GM18526 (cell line): ENCODE measurements around the gene FAAP20.

Experiments
- POLR2A ChIP-seq: IDR thresholded peaks from 3 replicates; pipeline ENCODE4 v1.6.1; 2011; ENCODE audit not compliant: insufficient read length; ENCODE audit errors: extremely low read depth

FAAP20 gene

GRCh38 chr1:2221271-2221670 is 26.7 kb upstream of the FAAP20 start:
- TF ChIP-seq POLR2A, result no peak

DNA sequence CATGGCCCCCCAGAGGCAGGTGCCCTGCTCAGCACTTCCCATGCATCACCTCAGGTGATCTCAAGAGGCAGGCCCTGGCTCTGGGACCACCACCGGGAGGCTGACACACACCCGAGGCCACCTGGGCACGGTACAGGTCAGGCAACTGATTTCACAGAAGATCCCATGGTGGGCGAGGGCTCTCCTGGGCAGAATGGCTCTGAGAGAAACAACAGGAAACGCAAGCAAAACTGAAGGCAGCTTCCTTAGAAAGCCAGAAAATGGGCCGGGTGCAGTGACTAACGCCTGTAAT is 22.1 kb upstream of the FAAP20 start:
- TF ChIP-seq POLR2A, result no peak

DNA sequence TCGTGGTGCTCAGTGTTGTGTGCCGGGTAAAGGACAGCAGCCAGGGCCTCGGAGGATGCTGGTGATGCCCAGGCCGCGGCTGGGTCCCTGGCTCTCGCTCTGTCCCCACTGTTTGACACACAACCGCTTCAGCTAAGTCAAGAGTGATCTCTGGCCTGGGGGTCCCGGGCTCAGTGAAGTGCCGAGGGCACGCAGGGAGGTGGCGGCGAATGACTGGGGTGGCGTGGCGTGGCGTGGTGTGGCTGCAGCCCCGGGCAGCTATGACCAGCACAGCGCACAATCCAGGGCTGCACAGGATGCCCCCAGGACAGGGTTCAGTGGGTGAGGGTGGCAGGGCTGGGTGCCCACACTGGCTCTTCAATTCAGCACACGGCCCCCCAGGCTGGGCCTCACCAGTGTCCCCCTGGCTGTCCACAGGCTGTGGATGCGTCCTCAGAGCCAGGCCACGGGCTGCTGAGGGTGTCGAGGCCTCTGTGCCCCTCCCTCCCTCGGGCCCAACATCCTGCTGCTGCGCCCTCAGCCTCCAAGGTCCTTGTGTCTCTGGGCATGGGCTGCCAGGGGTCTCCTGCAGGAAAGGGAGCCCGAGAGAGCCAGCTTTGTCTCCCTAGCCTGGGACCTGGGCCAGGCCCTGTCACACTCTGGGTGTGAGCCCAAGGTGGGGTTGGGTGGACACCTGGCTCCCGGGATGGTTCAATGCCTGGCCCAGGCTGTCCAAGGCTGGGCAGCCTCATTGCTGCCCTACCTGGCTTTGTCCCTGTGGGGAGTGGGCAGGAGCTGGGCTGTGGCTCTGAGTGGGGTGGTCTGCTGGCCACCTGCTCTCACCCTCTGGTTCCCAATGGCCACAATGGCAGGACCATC is 21.6 kb upstream of the FAAP20 start:
- no peak for TF ChIP-seq POLR2A

- TF ChIP-seq POLR2A, result no peak
Observed at GRCh38 chr1:2215329-2215728, 20.8 kb upstream of the FAAP20 start.

DNA sequence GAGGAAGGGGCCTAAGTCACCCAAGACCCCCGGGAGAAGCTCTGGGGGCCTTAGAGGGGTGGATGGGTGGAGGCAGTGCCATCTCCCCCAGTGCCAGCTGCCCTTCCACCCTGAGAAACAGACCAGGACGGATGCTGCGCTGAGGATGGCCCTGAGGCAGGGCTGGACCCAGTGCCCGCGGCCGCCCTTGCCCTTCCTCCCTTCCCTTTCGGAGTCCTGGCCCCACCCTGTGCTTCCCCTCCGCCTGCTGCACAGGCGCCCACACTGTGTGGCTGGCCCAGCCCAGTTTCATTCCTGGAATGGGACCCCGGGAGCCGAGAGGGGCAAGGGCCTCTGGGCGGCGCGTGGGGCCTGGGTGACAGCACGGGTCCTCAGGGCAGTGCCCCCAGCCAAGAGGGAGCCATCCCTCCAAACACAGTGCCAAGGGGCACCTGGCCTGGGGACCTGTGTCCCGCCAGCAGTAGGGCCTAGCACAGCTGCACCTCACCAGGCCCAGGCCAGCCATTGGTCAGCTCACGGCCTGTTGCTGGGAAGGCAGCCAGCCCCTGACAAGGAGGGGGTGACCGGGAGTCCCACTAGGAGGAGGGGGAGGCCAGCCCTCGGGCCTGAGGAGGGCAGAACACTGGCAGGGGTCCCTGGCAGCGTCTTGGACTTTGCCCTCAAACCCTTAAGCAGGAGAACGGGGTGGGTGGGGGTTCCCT is 20.1 kb upstream of the FAAP20 start:
- TF ChIP-seq POLR2A, result no peak

DNA sequence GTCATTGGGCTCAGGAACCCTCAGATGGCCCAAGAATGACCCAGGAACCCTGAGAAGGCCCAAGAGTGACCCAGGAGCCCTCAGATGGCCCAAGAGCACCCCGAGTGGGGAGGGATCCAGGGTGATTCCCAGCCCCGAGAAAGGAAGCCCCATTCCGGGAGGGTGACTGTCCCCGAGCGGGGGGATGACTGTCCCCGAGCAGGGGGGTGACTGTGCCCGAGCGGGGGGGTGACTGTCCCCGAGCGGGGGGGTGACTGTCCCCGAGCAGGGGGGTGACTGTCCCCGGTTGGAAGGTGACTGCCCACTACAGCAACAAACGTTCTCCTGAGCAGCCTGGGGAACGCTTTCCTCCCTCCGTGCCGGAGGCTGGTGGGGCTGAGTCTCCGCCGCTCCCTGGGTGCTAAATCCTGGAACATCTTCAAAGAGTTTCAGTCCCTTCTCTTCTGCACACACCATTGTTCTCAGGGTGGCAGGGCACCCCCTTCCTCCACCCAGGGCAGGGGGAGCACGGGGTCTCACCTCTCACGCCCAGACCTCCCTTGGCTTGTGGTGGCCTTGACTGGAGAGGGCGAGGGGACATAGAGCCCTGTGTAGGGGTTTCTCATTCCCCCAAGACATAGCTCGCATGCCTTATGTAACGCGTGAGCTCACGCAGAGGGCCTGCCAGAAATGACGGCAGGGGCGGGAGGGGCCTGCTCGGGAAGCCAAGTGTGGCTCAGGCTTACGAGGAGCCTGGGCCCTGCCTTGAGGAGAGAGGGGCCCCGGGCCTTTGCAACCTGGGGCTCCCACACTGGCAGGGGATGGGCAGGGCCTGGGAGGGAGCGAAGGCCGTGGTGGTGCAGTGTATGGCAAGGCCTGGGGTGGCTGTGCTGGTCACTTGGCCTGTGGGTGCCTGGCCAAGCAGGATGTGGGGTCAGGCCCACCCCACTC is 19.3 kb upstream of the FAAP20 start:
- no peak for TF ChIP-seq POLR2A

DNA sequence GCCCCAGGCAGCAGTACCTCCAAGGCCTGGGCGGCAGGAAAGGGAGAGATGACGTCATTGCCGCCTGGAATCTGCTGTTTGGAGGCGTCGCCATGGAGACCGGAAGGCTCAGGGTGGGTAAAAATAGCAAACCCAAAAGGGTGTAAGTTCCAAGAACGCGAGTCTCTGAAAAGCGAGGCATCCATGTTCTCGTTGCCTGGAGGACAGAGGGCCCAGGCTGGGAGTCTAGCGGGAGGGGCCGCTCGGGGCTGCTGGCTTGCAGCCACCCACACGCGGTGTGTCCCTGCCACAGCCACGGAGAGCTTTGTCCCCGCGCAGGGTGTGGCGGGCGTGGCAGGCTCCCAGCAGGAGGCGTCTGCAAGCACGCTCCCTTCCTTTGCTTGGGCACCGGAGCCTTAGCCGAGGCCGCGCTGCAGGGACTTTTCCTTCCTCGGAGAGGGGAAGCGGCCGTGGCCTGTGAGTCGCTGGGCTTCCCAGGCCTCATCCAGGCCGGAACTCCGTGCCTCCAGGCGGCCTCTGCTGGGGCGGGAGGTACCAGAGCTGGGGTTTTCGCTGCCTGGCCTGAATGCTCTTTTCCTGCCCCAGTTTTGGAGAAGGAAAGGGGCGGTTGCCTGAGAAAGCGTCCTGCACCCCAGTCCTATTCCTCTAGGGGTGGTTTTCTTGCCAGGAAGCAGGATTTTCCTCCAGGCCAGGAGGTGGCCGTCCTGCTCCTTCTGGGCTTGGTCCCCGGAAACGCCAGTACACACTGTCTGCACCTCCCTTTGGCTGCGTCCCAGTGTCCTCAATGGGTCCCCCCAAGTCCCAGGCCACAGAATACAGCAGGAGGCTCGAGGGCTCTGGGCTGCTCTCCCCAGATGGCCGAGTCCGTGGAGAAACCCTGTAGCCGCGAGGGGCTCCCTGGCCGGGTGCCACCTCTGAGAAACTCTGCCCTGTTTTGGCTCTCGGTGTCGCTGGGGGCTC is 18.2 kb upstream of the FAAP20 start:
- no peak for TF ChIP-seq POLR2A

DNA sequence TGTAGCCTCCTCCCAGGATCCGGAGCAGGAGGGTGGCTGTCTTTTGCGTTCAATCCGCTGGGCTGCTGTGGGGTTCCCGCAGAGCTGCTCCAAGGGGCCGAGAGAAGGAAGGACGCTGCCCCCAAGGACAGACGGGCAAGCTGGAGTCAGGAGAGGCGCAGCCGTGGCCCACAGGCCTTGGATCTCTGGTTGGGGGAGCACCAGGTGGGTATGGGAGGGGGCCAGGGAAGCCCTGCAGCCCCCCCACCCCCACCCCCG is 17.6 kb upstream of the FAAP20 start:
- TF ChIP-seq POLR2A, result no peak

DNA sequence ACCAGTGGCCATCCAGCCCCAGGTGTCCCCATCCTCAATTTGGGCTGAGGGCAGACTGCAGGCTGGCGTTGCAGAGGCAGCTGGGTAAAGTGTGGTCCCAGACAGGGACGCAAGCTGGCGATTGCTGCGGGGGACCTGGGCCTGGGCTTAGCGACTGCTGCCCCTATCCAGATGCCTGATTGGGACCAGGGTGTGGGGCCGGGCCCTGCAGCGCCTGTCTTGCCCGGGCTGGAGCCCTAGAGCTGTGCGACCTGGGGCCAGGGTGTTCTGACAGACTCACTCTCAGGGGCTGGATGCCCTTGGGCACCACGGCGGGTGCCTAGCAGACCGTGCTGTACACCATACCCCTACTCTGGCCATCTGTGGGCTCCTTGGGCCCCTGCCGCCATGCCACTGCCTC is 16.2 kb upstream of the FAAP20 start:
- TF ChIP-seq POLR2A, result no peak

DNA sequence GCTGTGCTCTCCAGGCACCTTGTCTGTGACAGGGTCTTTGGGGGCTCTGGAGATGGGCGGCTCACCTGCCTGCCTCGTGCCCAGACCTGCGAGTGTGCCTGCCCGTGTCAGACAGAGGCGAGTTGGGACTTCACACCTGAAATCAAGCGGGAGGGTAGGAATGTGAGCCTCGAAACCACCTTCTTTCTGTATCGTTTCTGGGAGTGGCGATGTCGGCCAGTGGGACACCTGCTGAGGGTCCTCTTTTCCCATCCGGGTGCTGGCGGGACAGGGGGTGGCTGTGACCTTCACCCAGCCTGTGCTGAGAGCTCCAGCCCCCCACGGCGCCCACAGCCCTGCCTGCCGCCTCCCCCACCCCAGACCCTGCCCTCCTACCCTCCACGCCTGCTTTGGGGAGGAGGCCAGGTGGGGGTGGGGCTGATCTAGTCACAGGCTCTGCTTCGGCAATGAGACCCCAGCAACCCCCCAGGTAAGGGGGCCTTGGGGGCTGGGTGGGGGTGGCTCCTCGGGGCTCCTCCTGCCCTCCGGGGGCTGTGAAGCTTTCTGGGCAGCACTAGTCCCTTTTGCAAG is 15.6 kb upstream of the FAAP20 start:
- TF ChIP-seq POLR2A, result no peak

DNA sequence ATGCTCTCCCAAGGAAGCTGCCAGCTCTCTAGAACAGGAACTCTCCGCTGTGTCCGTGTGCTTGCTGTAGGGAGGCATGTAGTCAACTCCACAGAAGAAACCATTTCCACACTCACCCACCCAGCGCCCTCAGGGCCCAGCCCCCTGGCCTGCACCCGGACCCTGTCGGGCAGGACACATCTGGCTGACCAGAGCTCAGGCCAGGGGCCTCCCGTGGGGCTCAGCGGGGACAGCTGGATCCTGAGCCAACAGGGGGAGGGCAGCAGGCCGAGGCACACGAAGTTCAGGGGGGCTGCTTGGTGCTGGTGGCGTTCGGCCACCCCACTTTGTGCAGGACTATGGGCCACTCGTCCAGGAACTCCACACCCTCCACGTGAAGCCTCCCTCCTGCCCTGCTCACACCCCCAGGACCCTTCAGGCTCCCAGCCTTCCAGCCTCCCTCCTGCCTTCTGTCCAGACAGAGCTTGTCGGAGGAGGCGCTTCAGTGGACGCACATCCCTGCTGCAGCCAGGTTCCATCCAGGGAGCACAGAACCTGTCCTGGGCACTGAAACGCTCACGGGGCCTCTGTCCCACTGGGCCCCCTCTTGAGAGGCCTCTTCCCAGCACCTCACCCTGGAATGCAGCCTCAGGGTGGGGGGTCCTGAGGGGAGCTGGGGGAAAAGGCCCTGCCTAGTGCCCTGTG is 15.0 kb upstream of the FAAP20 start:
- TF ChIP-seq POLR2A, result no peak

- TF ChIP-seq POLR2A, result no peak
Observed at GRCh38 chr1:2208309-2209239, 14.0 kb upstream of the FAAP20 start.
